GM12878 (cell line): Measurements from ENCODE around the gene AMN1. TPM values are rescaled to one million over a fixed set of nuclear protein-coding genes. Genes with fewer than 3 reads are reported as not detected.

ENCODE experiments used
- CEBPB ChIP-seq, 2 experiments: fragments of 150-350 bp in 1 of 2; IDR thresholded peaks; 2 replicates each; pipeline ENCODE4 v1.6.1; 2012 to 2014; ENCODE audit warnings: low read depth in 2 of 2, low read length in 2 of 2, borderline replicate concordance in 1 of 2, inconsistent platforms in 1 of 2
- CUX1 ChIP-seq: IDR thresholded peaks from 2 replicates; pipeline ENCODE4 v1.6.1; 2012; ENCODE audit warnings: improper control_type of control experiment, low read depth, low read length; ENCODE audit not compliant: insufficient replicate concordance
- MYB ChIP-seq: fragments of 150-350 bp; IDR thresholded peaks from 2 replicates; pipeline ENCODE4 v1.6.1; 2014; ENCODE audit warnings: mild to moderate bottlenecking, low read depth, low read length, borderline replicate concordance
- NFIC ChIP-seq: IDR thresholded peaks from 2 replicates; pipeline ENCODE4 v1.6.1; 2012; ENCODE audit warnings: low read depth, mild to moderate bottlenecking, inconsistent platforms, low read length, moderate library complexity
- NFYA ChIP-seq: IDR thresholded peaks from 2 replicates; pipeline ENCODE4 v1.6.1; 2011; ENCODE audit warnings: low read depth, mild to moderate bottlenecking, low read length, improper control_type of control experiment, borderline replicate concordance
- NR2C1 ChIP-seq: fragments of 450-650 bp; IDR thresholded peaks from 2 replicates; pipeline ENCODE4 v1.6.1; 2017; ENCODE audit warnings: antibody characterized with exemption, mild to moderate bottlenecking, moderate library complexity
- POLR2AphosphoS2 ChIP-seq: IDR thresholded peaks from 2 replicates; pipeline ENCODE4 v1.6.1; 2011; ENCODE audit warnings: low read depth, mild to moderate bottlenecking, low read length, improper control_type of control experiment, moderate library complexity
- RB1 ChIP-seq: fragments of 450-650 bp; formaldehyde crosslinking; IDR thresholded peaks from 2 replicates; pipeline ENCODE4 v1.6.1; 2017; ENCODE audit warnings: mild to moderate bottlenecking, borderline replicate concordance
- SRF ChIP-seq, 2 experiments: IDR thresholded peaks; 2 replicates each; pipeline ENCODE4 v1.6.1; 2011; ENCODE audit warnings: low read depth in 2 of 2, low read length in 2 of 2, mild to moderate bottlenecking in 1 of 2, moderate library complexity in 1 of 2
- WRNIP1 ChIP-seq: IDR thresholded peaks from 2 replicates; pipeline ENCODE4 v1.6.1; 2011; ENCODE audit warnings: low read depth, low read length, improper control_type of control experiment, borderline replicate concordance
- polyA plus RNA-seq, 11 experiments: library from polyadenylated mRNA; depleted of rRNA in 4 of 11; unstranded in 6 of 11; stranded (reverse) in 5 of 11; fragments of >200 nt; fragmentation: Nextera tagmentation in 4 of 11; fragmentation: Illumina TruSeq in 1 of 11; extraction: Ambion mirVana in 4 of 11; extraction: Trizol in 1 of 11; gene quantifications; 1 replicate in 1 of 11; 2 replicates in 10 of 11; pipeline versions ENCODE4 v1.2.1 to v1.2.3, GENCODE V29; 2011 to 2016; ENCODE audit warnings: inconsistent platforms in 2 of 11, missing spikeins in 2 of 11, low read depth in 1 of 11
- total RNA-seq, 4 experiments: library from RNA; depleted of rRNA in 3 of 4; stranded (reverse); fragments of >200 nt in 3 of 4; fragmentation: Illumina TruSeq in 1 of 4; extraction: Trizol in 1 of 4; gene quantifications; 2 replicates each; pipeline versions ENCODE4 v1.2.1 to v1.2.3, GENCODE V29; 2013 to 2021
- TF ChIP-seq, protein P1 (sequence below): IDR thresholded peaks from 2 replicates; pipeline ENCODE4 v1.6.1; 2011; ENCODE audit warnings: borderline replicate concordance, low read depth, mild to moderate bottlenecking, moderate library complexity, low read length; ENCODE audit not compliant: insufficient read depth, poor library complexity, severe bottlenecking
- TF ChIP-seq, protein P2 (sequence below): fragments of 450-650 bp; IDR thresholded peaks from 2 replicates; pipeline ENCODE4 v1.6.1; 2017; ENCODE audit warnings: mild to moderate bottlenecking, moderate library complexity
- TF ChIP-seq, protein P3 (sequence below): fragments of 150-350 bp; IDR thresholded peaks from 2 replicates; pipeline ENCODE4 v1.6.1; 2016; ENCODE audit warnings: low read depth, low read length

AMN1 gene
- total and polyA plus RNA-seq, 10 of the 15 experiments (the other 5 are each of a cell fraction or from before 2014, with no cell fraction given), result 5.4 to 19.3 (median 9.3) TPM

- TF ChIP-seq CUX1 (no peak), MYB (no peak), POLR2AphosphoS2 (no peak), RB1 (no peak), NFIC (no peak), NFYA (no peak), CEBPB (IDR thresholded peaks at IDR 0.05; ENCODE audit: borderline replicate concordance in 1 of 2, low read depth in 2 of 2, low read length in 2 of 2) (no peak), WRNIP1 (no peak), SRF (IDR thresholded peaks at IDR 0.05; ENCODE audit: low read depth in 2 of 2, low read length in 2 of 2) (no peak), NR2C1 (no peak)
- TF ChIP-seq, protein P1, sequence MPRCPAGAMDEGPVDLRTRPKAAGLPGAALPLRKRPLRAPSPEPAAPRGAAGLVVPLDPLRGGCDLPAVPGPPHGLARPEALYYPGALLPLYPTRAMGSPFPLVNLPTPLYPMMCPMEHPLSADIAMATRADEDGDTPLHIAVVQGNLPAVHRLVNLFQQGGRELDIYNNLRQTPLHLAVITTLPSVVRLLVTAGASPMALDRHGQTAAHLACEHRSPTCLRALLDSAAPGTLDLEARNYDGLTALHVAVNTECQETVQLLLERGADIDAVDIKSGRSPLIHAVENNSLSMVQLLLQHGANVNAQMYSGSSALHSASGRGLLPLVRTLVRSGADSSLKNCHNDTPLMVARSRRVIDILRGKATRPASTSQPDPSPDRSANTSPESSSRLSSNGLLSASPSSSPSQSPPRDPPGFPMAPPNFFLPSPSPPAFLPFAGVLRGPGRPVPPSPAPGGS, result no peak
- TF ChIP-seq, protein P2, sequence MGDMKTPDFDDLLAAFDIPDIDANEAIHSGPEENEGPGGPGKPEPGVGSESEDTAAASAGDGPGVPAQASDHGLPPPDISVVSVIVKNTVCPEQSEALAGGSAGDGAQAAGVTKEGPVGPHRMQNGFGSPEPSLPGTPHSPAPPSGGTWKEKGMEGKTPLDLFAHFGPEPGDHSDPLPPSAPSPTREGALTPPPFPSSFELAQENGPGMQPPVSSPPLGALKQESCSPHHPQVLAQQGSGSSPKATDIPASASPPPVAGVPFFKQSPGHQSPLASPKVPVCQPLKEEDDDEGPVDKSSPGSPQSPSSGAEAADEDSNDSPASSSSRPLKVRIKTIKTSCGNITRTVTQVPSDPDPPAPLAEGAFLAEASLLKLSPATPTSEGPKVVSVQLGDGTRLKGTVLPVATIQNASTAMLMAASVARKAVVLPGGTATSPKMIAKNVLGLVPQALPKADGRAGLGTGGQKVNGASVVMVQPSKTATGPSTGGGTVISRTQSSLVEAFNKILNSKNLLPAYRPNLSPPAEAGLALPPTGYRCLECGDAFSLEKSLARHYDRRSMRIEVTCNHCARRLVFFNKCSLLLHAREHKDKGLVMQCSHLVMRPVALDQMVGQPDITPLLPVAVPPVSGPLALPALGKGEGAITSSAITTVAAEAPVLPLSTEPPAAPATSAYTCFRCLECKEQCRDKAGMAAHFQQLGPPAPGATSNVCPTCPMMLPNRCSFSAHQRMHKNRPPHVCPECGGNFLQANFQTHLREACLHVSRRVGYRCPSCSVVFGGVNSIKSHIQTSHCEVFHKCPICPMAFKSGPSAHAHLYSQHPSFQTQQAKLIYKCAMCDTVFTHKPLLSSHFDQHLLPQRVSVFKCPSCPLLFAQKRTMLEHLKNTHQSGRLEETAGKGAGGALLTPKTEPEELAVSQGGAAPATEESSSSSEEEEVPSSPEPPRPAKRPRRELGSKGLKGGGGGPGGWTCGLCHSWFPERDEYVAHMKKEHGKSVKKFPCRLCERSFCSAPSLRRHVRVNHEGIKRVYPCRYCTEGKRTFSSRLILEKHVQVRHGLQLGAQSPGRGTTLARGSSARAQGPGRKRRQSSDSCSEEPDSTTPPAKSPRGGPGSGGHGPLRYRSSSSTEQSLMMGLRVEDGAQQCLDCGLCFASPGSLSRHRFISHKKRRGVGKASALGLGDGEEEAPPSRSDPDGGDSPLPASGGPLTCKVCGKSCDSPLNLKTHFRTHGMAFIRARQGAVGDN, result no peak
- TF ChIP-seq, protein P3, sequence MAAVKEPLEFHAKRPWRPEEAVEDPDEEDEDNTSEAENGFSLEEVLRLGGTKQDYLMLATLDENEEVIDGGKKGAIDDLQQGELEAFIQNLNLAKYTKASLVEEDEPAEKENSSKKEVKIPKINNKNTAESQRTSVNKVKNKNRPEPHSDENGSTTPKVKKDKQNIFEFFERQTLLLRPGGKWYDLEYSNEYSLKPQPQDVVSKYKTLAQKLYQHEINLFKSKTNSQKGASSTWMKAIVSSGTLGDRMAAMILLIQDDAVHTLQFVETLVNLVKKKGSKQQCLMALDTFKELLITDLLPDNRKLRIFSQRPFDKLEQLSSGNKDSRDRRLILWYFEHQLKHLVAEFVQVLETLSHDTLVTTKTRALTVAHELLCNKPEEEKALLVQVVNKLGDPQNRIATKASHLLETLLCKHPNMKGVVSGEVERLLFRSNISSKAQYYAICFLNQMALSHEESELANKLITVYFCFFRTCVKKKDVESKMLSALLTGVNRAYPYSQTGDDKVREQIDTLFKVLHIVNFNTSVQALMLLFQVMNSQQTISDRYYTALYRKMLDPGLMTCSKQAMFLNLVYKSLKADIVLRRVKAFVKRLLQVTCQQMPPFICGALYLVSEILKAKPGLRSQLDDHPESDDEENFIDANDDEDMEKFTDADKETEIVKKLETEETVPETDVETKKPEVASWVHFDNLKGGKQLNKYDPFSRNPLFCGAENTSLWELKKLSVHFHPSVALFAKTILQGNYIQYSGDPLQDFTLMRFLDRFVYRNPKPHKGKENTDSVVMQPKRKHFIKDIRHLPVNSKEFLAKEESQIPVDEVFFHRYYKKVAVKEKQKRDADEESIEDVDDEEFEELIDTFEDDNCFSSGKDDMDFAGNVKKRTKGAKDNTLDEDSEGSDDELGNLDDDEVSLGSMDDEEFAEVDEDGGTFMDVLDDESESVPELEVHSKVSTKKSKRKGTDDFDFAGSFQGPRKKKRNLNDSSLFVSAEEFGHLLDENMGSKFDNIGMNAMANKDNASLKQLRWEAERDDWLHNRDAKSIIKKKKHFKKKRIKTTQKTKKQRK, result no peak
These were observed 46.5 kb downstream of the AMN1 start (continued) for GRCh38 chr12:31682136-31682962.
